Stimulated activated CD4-positive, alpha-beta T cell treated with anti-CD3 and anti-CD28 coated beads, Interleukin-1b, Interleukin-23, amount 100 ng/mL, for 24 hours (primary cell): ENCODE data around the gene C6orf62.
"Not testable (repeated sequence)": the region's sequence is repeated elsewhere in the genome, so short reads cannot be mapped to it uniquely, and the experiment has no call there.

Experiments
- DNase-seq, 4 experiments: peaks; one replicate each; pipeline ENCODE4 v3.0.0-alpha.2; 2020; ENCODE audit warnings: low read depth in 4 of 4, low spot score in 1 of 4

C6orf62 gene

GRCh38 chr6:24702720-24703282 is 16.2 kb downstream of the C6orf62 start:
- no peak for DNase-seq

- no peak for DNase-seq
Observed at GRCh38 chr6:24699521-24700359, 19.2 kb downstream of the C6orf62 start.

GRCh38 chr6:24696097-24696496 is 22.9 kb downstream of the C6orf62 start:
- no peak for DNase-seq

GRCh38 chr6:24695635-24696034 is 23.3 kb downstream of the C6orf62 start:
- peak in 1 of 4 experiments; percentile 22 for DNase-seq

- no peak for DNase-seq
Observed at GRCh38 chr6:24694198-24694597, 24.8 kb downstream of the C6orf62 start.

- no peak for DNase-seq
Observed at GRCh38 chr6:24692848-24693592, 25.9 kb downstream of the C6orf62 start.

- DNase-seq = no peak
Observed at GRCh38 chr6:24692415-24692814, 26.5 kb downstream of the C6orf62 start.

GRCh38 chr6:24692003-24692402 is 27.0 kb downstream of the C6orf62 start:
- DNase-seq = no peak

GRCh38 chr6:24691550-24691949 is 27.4 kb downstream of the C6orf62 start:
- no peak for DNase-seq

- DNase-seq = no peak
Observed at GRCh38 chr6:24690593-24690992, 28.4 kb downstream of the C6orf62 start.

- no peak for DNase-seq
Observed at GRCh38 chr6:24689964-24690363, 29.0 kb downstream of the C6orf62 start.

GRCh38 chr6:24686946-24687345 is 32.0 kb downstream of the C6orf62 start:
- no peak for DNase-seq

GRCh38 chr6:24686408-24686807 is 32.5 kb downstream of the C6orf62 start:
- DNase-seq = no peak

- no peak for DNase-seq
Observed at GRCh38 chr6:24683297-24684296, 35.4 kb downstream of the C6orf62 start.

GRCh38 chr6:24680582-24680981 is 38.4 kb downstream of the C6orf62 start:
- DNase-seq = no peak

GRCh38 chr6:24678792-24679352 is 40.1 kb downstream of the C6orf62 start:
- not testable (repeated sequence) for DNase-seq

- no peak for DNase-seq
Observed at GRCh38 chr6:24673625-24674024, 45.3 kb downstream of the C6orf62 start.

- DNase-seq = no peak
Observed at GRCh38 chr6:24672620-24673182, 46.3 kb downstream of the C6orf62 start.

- DNase-seq = not testable (repeated sequence)
Observed at GRCh38 chr6:24671077-24671476, 47.9 kb downstream of the C6orf62 start.

GRCh38 chr6:24670492-24670891 is 48.5 kb downstream of the C6orf62 start:
- not testable (repeated sequence) for DNase-seq
